Measurements from ENCODE around the gene CPOX. TPM values are rescaled to one million over a fixed set of nuclear protein-coding genes. Genes with fewer than 3 reads are reported as not detected.
A peak's percentile ranks its signal among the peaks of the same experiment; 100 is the strongest.

The CPOX gene
- total RNA-seq, 2 experiments from 2014 or later, result 40.5 to 45.3 TPM

GRCh38 chr3:98529856-98530459 is 63.5 kb downstream of the CPOX start:
- peaks cover 35% of the 10 kb centered on the region for H3K36me3 Mint-ChIP-seq (ENCODE audit: low read depth)
- intact Hi-C loops (cut with micrococcal nuclease), result no loop called here
- POLR2A ChIA-PET, result interaction anchor here (0.7 to 2.7 kb wide), 3 partner anchors 8 to 27 kb away, joined by 3 to 17 read pairs (median 3); no protein-coding TSS in a partner anchor
- peak overlapping the region; percentile 71 for H3K27ac Mint-ChIP-seq
- H3K4me1 Mint-ChIP-seq (ENCODE audit: low read depth), result peaks cover 37% of the 10 kb centered on the region
- H3K9me3 Mint-ChIP-seq, result peaks cover 1% of the 10 kb centered on the region
- CTCF ChIA-PET, result no interaction called here
- TF ChIP-seq CTCF (IDR thresholded peaks at IDR 0.05), result no peak
- DNase-seq (no peak), ATAC-seq (no peak)
- H3K4me3 Mint-ChIP-seq, result peak overlapping the region; percentile 50
- no peaks in the 10 kb centered on the region for H3K27me3 Mint-ChIP-seq

Other genes with a start within 250 kb of the CPOX start
- gene OR5K4, start 239.8 kb downstream of the CPOX start, total RNA-seq, result not detected
- not detected for gene OR5K3, start 202.9 kb downstream of the CPOX start, total RNA-seq
- not detected for gene OR5K1, start 130.4 kb downstream of the CPOX start, total RNA-seq
- gene OR5K2, start 95.9 kb downstream of the CPOX start, total RNA-seq, result not detected
- 100 to 1,000 TPM; 190 to 198 TPM for gene CLDND1, start 70.7 kb downstream of the CPOX start, total RNA-seq
- gene GPR15, start 61.6 kb downstream of the CPOX start, total RNA-seq, result 1 to 10 TPM; 1.4 to 2.2 TPM
- not detected for gene ST3GAL6, start 169.7 kb upstream of the CPOX start, total RNA-seq